ENCODE data around the gene TTC7B. TPM values are rescaled to one million over a fixed set of nuclear protein-coding genes. Genes with fewer than 3 reads are reported as not detected.

TTC7B gene
- polyA plus RNA-seq, 1 donor = 43.7 TPM

GRCh38 chr14:90669731-90670130, 146.5 kb downstream of the TTC7B start:
- DNase-seq = no peak

- no peak for DNase-seq
These were observed 149.7 kb downstream of the TTC7B start for GRCh38 chr14:90666571-90666970.

GRCh38 chr14:90665321-90666000, 150.8 kb downstream of the TTC7B start:
- DNase-seq = no peak

GRCh38 chr14:90664911-90665310, 151.3 kb downstream of the TTC7B start:
- DNase-seq = no peak

GRCh38 chr14:90663680-90664079, 152.6 kb downstream of the TTC7B start:
- no peak for DNase-seq

- no peak for DNase-seq
These were observed 153.1 kb downstream of the TTC7B start for GRCh38 chr14:90663140-90663539.

GRCh38 chr14:90661866-90662265, 154.4 kb downstream of the TTC7B start:
- DNase-seq = no peak

GRCh38 chr14:90660865-90661570, 155.2 kb downstream of the TTC7B start:
- DNase-seq = no peak

GRCh38 chr14:90659156-90659555, 157.1 kb downstream of the TTC7B start:
- no peak for DNase-seq

GRCh38 chr14:90658541-90658967, 157.7 kb downstream of the TTC7B start:
- no peak for DNase-seq

GRCh38 chr14:90656973-90657372, 159.3 kb downstream of the TTC7B start:
- DNase-seq = no peak

- DNase-seq = no peak
These were observed 160.4 kb downstream of the TTC7B start for GRCh38 chr14:90655829-90656228.

- DNase-seq = no peak
These were observed 161.4 kb downstream of the TTC7B start for GRCh38 chr14:90654831-90655276.

GRCh38 chr14:90652626-90653025, 163.6 kb downstream of the TTC7B start:
- DNase-seq = no peak

- no peak for DNase-seq
These were observed 164.2 kb downstream of the TTC7B start for GRCh38 chr14:90651976-90652560.

GRCh38 chr14:90651271-90651804, 164.9 kb downstream of the TTC7B start:
- DNase-seq = no peak

GRCh38 chr14:90649557-90650135, 166.6 kb downstream of the TTC7B start:
- no peak for DNase-seq

GRCh38 chr14:90649083-90649482, 167.1 kb downstream of the TTC7B start:
- DNase-seq = no peak

GRCh38 chr14:90648421-90648820, 167.8 kb downstream of the TTC7B start:
- DNase-seq = no peak

- DNase-seq = no peak
These were observed 168.7 kb downstream of the TTC7B start for GRCh38 chr14:90647473-90648005.

- no peak for DNase-seq
These were observed 170.3 kb downstream of the TTC7B start for GRCh38 chr14:90645842-90646443.

GRCh38 chr14:90644882-90645281, 171.3 kb downstream of the TTC7B start:
- no peak for DNase-seq
